ENCODE data around the gene MAPK1IP1L.

DNA sequence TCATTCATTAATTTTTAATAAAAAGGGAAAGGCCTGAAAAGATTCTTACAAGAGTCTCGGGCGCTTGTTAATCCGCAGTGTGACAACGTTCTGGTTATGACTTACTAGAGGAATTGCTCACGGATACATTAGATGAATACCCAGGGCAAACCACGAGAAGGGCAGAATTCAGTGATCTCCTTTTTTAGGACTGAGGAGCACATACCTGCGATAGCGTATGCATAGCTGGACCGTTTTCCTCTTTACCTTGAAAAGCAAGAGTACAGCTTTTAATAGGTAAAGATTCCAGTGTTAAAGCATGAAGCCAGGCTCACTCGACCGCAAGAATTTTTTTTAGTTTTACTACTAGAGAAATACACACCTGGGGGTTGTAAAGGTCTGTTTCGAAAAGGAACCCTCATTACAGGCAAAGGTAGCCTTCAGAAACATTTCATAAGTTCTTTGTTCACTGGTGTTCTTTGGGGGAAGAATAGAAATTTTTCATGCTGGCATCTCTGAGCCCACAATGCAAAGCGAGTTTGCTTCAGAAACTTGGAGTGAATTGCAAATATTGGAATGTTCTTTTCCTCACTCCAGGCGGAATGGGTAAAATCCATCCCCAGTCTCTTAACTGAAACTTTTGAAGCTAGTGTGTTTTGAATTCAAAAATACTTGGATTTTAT lies 953 bp downstream of the MAPK1IP1L start:
- no peak for TF ChIP-seq EZH2phosphoT487 (IDR thresholded peaks at IDR 0.05; ENCODE audit: low read depth)
- TF ChIP-seq, protein P1, sequence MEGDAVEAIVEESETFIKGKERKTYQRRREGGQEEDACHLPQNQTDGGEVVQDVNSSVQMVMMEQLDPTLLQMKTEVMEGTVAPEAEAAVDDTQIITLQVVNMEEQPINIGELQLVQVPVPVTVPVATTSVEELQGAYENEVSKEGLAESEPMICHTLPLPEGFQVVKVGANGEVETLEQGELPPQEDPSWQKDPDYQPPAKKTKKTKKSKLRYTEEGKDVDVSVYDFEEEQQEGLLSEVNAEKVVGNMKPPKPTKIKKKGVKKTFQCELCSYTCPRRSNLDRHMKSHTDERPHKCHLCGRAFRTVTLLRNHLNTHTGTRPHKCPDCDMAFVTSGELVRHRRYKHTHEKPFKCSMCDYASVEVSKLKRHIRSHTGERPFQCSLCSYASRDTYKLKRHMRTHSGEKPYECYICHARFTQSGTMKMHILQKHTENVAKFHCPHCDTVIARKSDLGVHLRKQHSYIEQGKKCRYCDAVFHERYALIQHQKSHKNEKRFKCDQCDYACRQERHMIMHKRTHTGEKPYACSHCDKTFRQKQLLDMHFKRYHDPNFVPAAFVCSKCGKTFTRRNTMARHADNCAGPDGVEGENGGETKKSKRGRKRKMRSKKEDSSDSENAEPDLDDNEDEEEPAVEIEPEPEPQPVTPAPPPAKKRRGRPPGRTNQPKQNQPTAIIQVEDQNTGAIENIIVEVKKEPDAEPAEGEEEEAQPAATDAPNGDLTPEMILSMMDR (IDR thresholded peaks at IDR 0.05; ENCODE audit: low read depth, low read length): no peak

Data from OCI-LY3 (cell line).